Epithelial cell of prostate (primary cell): Measurements from ENCODE around the gene PREX1.
"Not testable (repeated sequence)": the region's sequence is repeated elsewhere in the genome, so short reads cannot be mapped to it uniquely, and the experiment has no call there.

Source experiments
- DNase-seq: peaks from one replicate; pipeline ENCODE4 v3.0.0-alpha.2; 2011; ENCODE audit warnings: low read depth, low spot score
- H3K27ac ChIP-seq: fragments of 450-650 bp; 2 replicates; pipeline ENCODE4 v1.5.1; 2017; ENCODE audit warnings: mild to moderate bottlenecking

The PREX1 gene

DNA sequence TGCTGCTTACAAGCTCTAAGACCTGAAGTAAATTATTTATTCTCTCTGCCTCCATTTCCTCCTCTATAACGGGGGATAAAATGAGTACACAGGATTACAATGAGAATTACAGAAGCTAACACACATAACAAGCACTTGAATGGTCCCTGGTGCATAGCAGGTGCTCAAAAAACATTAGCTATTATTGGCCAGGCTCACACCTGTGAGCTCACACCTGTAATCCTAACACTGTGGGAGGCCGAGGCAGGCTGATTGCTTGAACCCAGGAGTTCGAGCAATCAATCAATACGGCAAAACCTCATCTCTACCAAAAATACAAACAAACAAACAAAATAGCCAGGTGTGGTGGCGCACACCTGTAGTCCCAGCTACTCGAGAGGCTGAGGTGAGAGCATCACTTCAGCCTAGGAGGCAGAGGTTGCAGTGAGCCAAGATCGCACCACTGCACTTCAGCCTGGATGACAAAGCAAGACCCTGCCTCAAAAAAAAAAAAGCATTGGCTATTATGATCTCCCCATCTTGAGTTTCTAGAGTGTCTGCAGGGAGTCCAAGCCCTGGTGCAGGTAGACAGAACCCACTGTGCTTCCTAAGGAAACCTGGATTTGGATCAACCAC lies 68.1 kb downstream of the PREX1 start:
- no peak overlapping the region for H3K27ac ChIP-seq
- no peak for DNase-seq

DNA sequence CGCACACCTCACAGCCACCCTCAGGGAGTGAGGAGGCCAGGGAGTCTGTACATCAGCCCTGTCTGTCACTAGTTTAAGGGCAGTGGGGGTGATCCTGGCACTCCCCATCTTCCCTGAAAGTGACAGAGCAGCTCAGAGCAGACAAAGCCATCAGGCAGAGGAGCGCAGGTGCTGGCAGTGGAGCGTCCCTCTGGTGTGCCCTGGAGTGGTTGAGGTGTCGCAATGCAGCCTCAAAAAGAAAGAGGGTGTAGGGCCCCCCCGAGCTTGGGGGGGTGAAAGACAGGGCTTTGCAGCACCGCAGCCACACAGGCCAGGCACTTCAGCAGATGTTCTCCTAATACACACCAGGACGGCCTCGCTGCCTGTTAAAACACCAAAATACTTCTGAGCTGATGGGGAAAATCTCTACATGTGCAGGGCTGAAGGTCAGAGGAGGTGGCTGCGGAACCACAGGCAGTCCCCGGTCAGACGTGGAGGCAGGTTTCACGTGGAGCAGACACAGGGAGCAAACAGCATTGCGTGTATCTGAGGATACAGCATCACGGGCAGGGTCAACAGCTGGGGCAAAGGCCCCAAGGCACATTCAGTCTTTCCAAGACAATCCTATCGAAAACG lies 69.5 kb downstream of the PREX1 start:
- H3K27ac ChIP-seq = no peak overlapping the region
- no peak for DNase-seq

GRCh38 chr20:48756774-48757173 lies 71.0 kb downstream of the PREX1 start:
- not testable (repeated sequence) for DNase-seq, H3K27ac ChIP-seq

GRCh38 chr20:48754292-48754691 lies 73.5 kb downstream of the PREX1 start:
- H3K27ac ChIP-seq = no peak overlapping the region

GRCh38 chr20:48752963-48753362 lies 74.8 kb downstream of the PREX1 start:
- no peak overlapping the region for H3K27ac ChIP-seq
- DNase-seq = no peak

More at GRCh38 chr20:48754292-48754691, 73.5 kb downstream of the PREX1 start:
- DNase-seq = no peak

DNA sequence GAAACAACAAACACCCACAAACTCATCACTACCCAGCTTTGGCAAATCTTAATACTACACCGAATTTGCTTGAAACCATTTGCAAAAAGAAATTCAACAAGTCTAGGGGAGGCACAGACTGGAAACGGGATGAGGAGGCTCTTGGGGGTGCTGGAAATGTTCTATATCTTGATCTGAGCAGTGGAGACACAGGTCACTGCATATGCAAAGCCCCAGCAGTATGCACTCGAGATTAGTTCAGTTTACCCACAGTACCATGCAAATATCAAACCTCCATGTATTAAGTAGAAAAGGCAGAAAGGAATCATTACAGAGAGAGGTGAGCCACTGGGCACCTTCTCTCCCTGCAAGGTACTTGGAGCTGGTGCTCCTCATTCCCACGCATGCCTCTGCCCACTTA lies 75.9 kb downstream of the PREX1 start:
- H3K27ac ChIP-seq = no peak overlapping the region
- DNase-seq = no peak

GRCh38 chr20:48750941-48751635 lies 76.7 kb downstream of the PREX1 start:
- H3K27ac ChIP-seq = no peak overlapping the region
- no peak for DNase-seq

- no peak overlapping the region for H3K27ac ChIP-seq
- DNase-seq = no peak
These were observed 77.4 kb downstream of the PREX1 start for GRCh38 chr20:48750376-48750775.

DNA sequence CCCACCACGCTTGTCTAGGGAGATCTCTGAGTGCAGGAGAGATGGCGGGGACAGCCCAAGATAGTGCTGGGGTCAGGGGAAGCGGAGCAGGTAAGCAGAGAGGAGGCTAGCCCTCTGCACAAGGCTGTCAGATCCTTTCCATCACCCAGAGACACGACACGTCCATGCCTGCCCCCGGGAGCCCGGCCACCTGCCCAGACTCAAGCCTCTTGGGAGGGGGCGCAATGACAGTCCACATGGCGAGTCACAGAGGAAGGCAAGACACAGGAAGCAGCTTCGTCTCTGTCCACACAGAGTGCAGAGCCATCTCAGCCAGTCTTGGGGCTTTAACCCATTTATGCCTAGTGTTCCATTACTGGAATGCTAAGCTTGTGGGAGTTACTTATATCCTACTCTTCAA lies 78.4 kb downstream of the PREX1 start:
- no peak overlapping the region for H3K27ac ChIP-seq
- DNase-seq = no peak

- H3K27ac ChIP-seq = no peak overlapping the region
- no peak for DNase-seq
These were observed 79.2 kb downstream of the PREX1 start for GRCh38 chr20:48748556-48748955.

GRCh38 chr20:48747840-48748414 lies 79.9 kb downstream of the PREX1 start:
- DNase-seq = no peak
- H3K27ac ChIP-seq = no peak overlapping the region

DNA sequence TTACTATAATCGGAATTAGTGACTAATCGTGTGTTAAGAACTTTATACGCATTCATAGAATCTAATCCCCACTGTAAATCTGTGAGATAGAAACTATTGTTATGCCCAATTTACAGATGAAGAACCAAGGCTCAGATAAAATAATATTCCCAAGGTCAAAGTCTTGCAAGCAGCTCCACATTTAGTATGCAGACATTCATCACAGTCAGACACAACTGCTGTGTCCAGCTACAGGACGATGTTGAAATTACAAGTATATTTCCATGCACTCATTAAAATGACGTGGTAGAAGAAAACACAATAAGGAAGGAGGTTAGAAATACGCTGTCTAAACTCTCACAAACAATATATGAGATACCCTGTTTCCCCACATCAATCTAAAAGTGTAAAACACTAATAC lies 82.5 kb downstream of the PREX1 start:
- no peak overlapping the region for H3K27ac ChIP-seq
- no peak for DNase-seq

DNA sequence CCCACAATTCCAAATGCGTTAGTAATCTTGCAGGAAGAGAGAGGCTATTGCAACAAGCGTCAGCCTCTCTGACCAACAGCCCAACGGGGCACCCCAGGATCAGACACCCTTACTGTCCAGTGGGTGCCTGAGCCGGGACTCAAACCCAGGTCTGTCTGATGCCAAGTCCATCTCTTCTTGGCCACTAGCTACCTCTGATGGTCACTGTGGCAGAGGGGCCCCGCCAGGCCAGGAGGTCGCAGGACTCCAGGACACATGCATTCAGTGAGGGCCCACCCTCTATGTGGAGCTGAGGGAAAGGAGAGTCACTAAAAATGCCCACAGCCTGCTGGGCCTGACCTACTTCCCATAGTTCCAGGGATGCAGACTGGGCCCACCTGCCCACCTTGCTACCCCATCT lies 83.3 kb downstream of the PREX1 start:
- no peak for DNase-seq
- no peak overlapping the region for H3K27ac ChIP-seq

GRCh38 chr20:48743807-48744206 lies 84.0 kb downstream of the PREX1 start:
- no peak overlapping the region for H3K27ac ChIP-seq
- no peak for DNase-seq

DNA sequence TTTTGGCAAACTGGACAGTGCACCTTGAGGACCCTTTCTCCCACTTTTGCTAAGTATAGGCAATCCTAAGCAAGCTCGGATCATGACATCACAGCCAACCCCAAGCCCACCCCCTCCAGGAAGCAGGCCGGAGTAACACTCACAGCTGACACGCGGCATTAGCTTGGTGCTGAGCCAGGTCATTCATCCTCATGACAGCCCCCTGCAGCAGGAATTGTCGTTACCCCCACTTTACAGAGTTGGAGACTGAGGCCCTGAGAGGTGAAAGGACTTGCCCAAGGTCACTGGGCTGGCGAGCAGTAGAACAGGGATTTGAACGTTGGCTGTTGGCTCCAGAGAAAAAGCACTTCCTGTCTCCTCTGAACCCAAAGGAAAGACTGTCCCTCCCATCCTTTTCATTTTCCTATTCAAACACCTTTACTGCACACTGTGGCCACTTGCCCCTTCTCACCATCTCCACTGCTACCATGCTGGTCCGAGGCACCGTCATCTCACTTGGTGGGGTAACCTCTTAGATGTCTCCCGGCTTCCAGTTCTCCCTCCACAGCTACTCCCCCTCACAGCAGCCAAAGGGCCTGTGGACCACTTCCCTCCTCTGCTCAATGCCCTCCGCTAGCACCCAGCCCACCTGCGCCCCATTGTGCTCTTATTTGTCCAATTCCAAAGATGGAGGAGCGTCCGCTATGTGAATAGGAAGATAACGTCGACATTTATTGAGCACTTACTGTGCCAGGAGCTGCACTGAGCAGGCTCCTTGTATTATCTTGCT lies 84.7 kb downstream of the PREX1 start:
- no peak overlapping the region for H3K27ac ChIP-seq
- no peak for DNase-seq

DNA sequence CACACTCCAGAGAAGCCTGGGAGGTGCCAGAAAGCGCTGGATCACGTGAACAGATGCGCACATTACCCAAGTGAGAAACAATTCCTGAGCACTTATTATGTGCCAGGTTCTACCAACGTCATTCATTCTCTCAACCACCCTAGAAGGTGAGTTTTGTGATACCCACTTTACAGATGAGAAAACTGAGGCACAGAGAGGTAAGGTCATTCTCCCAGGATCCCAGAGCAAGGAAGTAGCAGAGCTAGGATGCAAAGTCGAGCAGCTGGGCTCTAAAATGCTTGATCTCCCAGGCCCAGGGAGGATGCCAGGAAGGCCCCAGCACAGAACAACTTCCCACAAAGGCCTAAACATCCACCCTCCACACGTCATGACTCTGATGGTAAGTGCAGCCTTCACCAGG lies 85.6 kb downstream of the PREX1 start:
- no peak for DNase-seq
- H3K27ac ChIP-seq = no peak overlapping the region

GRCh38 chr20:48741669-48742068 lies 86.1 kb downstream of the PREX1 start:
- H3K27ac ChIP-seq = no peak overlapping the region
- no peak for DNase-seq

- H3K27ac ChIP-seq = no peak overlapping the region
- no peak for DNase-seq
These were observed 87.1 kb downstream of the PREX1 start for GRCh38 chr20:48740712-48741111.

- no peak overlapping the region for H3K27ac ChIP-seq
These were observed 87.5 kb downstream of the PREX1 start for GRCh38 chr20:48740292-48740649.

DNA sequence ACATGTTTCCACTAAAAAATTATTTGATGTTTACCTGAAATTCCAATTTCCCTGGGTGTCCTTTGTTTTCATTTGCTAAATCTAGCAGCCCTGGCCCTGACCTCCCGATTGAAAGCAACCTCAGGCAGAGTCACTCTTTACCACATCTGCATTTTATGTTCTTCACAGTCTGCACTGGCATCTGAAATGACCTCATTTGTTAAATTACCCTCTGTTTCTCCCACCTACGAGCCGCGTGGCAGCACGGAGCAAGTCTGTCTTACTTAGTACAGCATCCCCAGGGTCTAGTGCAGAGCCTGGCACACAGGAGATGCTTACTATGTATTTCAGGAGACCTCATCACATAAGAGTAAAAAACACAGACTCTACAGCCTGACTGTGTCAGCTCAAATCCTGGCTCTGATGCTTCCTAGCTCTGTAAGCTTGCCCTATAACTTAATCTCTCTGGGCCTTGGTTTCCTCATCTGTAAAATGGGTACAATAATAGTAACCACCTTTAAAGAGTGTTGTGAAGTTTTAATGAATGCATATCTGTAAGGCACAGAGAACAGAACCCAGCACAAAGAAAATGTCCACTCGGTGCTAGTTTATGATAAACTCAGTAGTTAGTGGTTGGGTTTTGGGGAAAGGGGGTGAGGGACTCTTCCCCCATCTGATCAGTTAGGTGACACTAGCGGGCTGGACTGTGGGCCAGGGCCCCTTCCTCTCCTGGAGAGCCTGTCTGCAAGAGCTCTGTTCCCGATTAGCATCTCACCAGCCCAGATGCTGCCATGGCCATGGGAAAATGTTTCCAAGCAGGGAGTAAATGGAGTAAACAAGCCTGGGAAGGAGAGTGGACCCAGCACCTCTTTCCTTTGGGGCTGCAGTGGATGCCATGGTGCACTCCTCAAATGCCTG lies 88.2 kb downstream of the PREX1 start:
- H3K27ac ChIP-seq = no peak overlapping the region
- no peak for DNase-seq

More at GRCh38 chr20:48740292-48740649, 87.5 kb downstream of the PREX1 start:
- DNase-seq = no peak
